B cell (primary cell): ENCODE measurements around the gene MZB1. TPM values are rescaled to one million over a fixed set of nuclear protein-coding genes. Genes with fewer than 3 reads are reported as not detected.

Source experiments
- ATAC-seq: fragments of 200-7000 bp; cut with Tn5 transposase; one replicate; pipeline ENCODE4 v1.10.0; 2021; ENCODE audit warnings: low read depth, mild to moderate bottlenecking, moderate number of reproducible peaks, moderate library complexity
- CTCF ChIA-PET: fragments of 350-600 bp; sonication (Branson Sonifier 250); formaldehyde crosslinking; loops from one replicate; lab custom pipeline; 2021; ENCODE audit warnings: antibody characterized with exemption, inconsistent platforms; lab: Charles Lee
- POLR2A ChIA-PET: fragments of 350-600 bp; sonication (Branson Sonifier 250); formaldehyde crosslinking; loops from one replicate; lab custom pipeline; 2021; ENCODE audit warnings: antibody characterized with exemption; lab: Charles Lee
- DNase-seq: peaks from one replicate; pipeline ENCODE4 v3.0.0; 2013
- H2AFZ ChIP-seq: 2 replicates; pipeline ENCODE4 v1.6.1; 2012; ENCODE audit warnings: mild to moderate bottlenecking, low read depth, low read length; ENCODE audit not compliant: insufficient read depth, poor library complexity, severe bottlenecking
- H3K27ac ChIP-seq, 2 donors: 1 replicate in 1 of 2; 2 replicates in 1 of 2; pipeline ENCODE4 v1.5.1; 2012 to 2013; ENCODE audit warnings: low read length in 2 of 2, mild to moderate bottlenecking in 2 of 2, moderate library complexity in 1 of 2
- H3K27me3 ChIP-seq, 4 experiments: fragments of 200-600 bp in 1 of 4; sonication (generic) in 1 of 4; replicated peaks in 1 of 4; 1 replicate in 2 of 4; 2 replicates in 2 of 4; pipeline versions ENCODE4 v1.6.1 to v1.7.0; 2013 to 2016; ENCODE audit warnings: low read length in 3 of 4, mild to moderate bottlenecking in 2 of 4, mixed read lengths in 1 of 4, moderate library complexity in 1 of 4; ENCODE audit not compliant: insufficient read depth in 4 of 4, control insufficient read depth in 3 of 4; ENCODE audit errors: control extremely low read depth in 1 of 4
- H3K36me3 ChIP-seq, 2 experiments: replicated peaks in 1 of 2; 1 replicate in 1 of 2; 2 replicates in 1 of 2; pipeline versions ENCODE4 v1.6.1 to v1.7.1; 2013; ENCODE audit warnings: low read length in 1 of 2; ENCODE audit not compliant: insufficient read depth in 2 of 2, control insufficient read depth in 1 of 2; ENCODE audit errors: control extremely low read depth in 1 of 2, extremely low read depth in 1 of 2
- H3K4me1 ChIP-seq, 2 donors: fragments of 200-600 bp in 1 of 2; sonication (generic) in 1 of 2; 1 replicate in 1 of 2; 2 replicates in 1 of 2; pipeline versions ENCODE4 v1.5.1 to v1.6.1; 2013 to 2017; ENCODE audit warnings: low read length in 2 of 2; ENCODE audit not compliant: control insufficient read depth in 2 of 2, insufficient read depth in 2 of 2
- H3K4me2 ChIP-seq: replicated peaks from 2 replicates; pipeline ENCODE3; 2012; ENCODE audit warnings: mild to moderate bottlenecking, low read depth, low read length; ENCODE audit not compliant: poor library complexity, severe bottlenecking
- H3K4me3 ChIP-seq, 5 experiments: fragments of 200-600 bp in 1 of 5; sonication (generic) in 1 of 5; 1 replicate in 3 of 5; 2 replicates in 2 of 5; pipeline versions ENCODE4 v1.5.1 to v1.7.0; 2011 to 2016; ENCODE audit warnings: low read length in 4 of 5, mild to moderate bottlenecking in 4 of 5, low read depth in 2 of 5, control low read depth in 1 of 5, moderate library complexity in 1 of 5; ENCODE audit not compliant: insufficient read depth in 1 of 5; ENCODE audit errors: control extremely low read depth in 1 of 5, extremely low read depth in 1 of 5
- H3K79me2 ChIP-seq: fragments of 200-600 bp; sonication (generic); one replicate; pipeline ENCODE4 v1.6.0; 2016; ENCODE audit warnings: low read length; ENCODE audit not compliant: control insufficient read depth, insufficient read depth
- H3K9ac ChIP-seq: fragments of 200-600 bp; sonication (generic); 2 replicates; pipeline ENCODE4 v1.6.1; 2017; ENCODE audit warnings: mild to moderate bottlenecking, low read length, moderate library complexity
- H3K9me3 ChIP-seq, 3 donors: one replicate each; pipeline versions ENCODE4 v1.6.1 to v1.7.1; 2013; ENCODE audit warnings: low read length in 2 of 3; ENCODE audit not compliant: control insufficient read depth in 2 of 3, insufficient read depth in 1 of 3; ENCODE audit errors: control extremely low read depth in 1 of 3
- H4K20me1 ChIP-seq: 2 replicates; pipeline ENCODE4 v1.6.0; 2012; ENCODE audit warnings: mild to moderate bottlenecking, low read length; ENCODE audit not compliant: insufficient read depth, control insufficient read depth, poor library complexity, severe bottlenecking
- H3K27ac Mint-ChIP-seq: one replicate; pipeline ENCODE4 v1.8.0; 2021; ENCODE audit warnings: mixed read lengths
- H3K27me3 Mint-ChIP-seq: one replicate; pipeline ENCODE4 v1.8.0; 2021; ENCODE audit warnings: mixed read lengths
- H3K4me1 Mint-ChIP-seq: one replicate; pipeline ENCODE4 v1.8.0; 2021; ENCODE audit warnings: mixed read lengths
- H3K4me3 Mint-ChIP-seq: one replicate; pipeline ENCODE4 v1.8.0; 2021; ENCODE audit warnings: mixed read lengths
- H3K9me3 Mint-ChIP-seq: one replicate; pipeline ENCODE4 v1.8.0; 2022; ENCODE audit warnings: mixed read lengths; ENCODE audit not compliant: insufficient read depth
- EZH2 ChIP-seq: IDR thresholded peaks from 2 replicates; pipeline ENCODE4 v1.6.1; 2012; ENCODE audit warnings: borderline replicate concordance, low read depth, mild to moderate bottlenecking, moderate library complexity, low read length; ENCODE audit not compliant: insufficient read depth, poor library complexity, severe bottlenecking
- WGBS: methylation state at CpG from one replicate; pipeline ENCODE4 v1.1.5; 2013; ENCODE audit warnings: missing lambda C conversion rate; ENCODE audit not compliant: insufficient coverage; 5-methylcytosine and 5-hydroxymethylcytosine counted together
- intact Hi-C: fragments of 100-400 bp; cut with micrococcal nuclease; formaldehyde crosslinking; loops from one replicate; pipeline ENCODE4 v1.10.0; 2022
- polyA plus RNA-seq: library from polyadenylated mRNA; depleted of rRNA; stranded (reverse); fragments of >200 nt; gene quantifications from 2 replicates; pipeline ENCODE4 v1.2.3, GENCODE V29; 2012
- total RNA-seq, 2 donors: library from RNA; stranded (reverse); fragments of 120-200 nt in 1 of 2; gene quantifications; 1 replicate in 1 of 2; 2 replicates in 1 of 2; pipeline versions ENCODE4 v1.2.3 to v1.2.4, GENCODE V29; 2013 to 2022
- TF ChIP-seq, protein P1 (sequence below): fragments of 200-600 bp; IDR thresholded peaks from one replicate; pipeline ENCODE4 v1.8.0; 2022; ENCODE audit warnings: antibody characterized with exemption, mild to moderate bottlenecking

The MZB1 gene
- total and polyA plus RNA-seq, 2 donors (not counting 1 experiment from before 2014, with no cell fraction given): 72.2 to 306 TPM

DNA sequence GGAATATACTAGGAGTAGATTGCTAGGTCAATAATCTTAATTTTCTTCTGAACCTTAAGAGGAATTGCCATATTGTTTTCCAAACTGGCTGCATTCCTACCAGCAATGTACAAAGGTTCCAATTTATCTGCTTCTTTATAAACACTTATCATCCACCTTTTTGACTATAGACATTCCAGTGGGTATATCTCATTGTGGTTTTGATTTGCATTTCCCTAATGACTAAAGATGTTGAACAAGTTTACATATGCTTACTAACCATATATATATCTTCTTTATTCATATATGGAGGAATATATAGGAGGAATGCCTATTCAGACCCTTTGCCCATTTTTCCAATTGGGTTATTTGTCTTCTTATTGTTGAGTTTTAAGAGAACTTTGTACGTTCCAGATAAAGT, 42.0 kb upstream of the MZB1 start:
- POLR2A ChIA-PET: interaction anchor here (0.7 kb wide), 1 partner anchor 479 kb away, joined by 3 read pairs; no protein-coding TSS in a partner anchor
- intact Hi-C loops: no loop called here
- Mint-ChIP-seq H3K27me3 (no peaks in the 10 kb centered on the region), H3K9me3 (no peaks in the 10 kb centered on the region), H3K27ac (no peak overlapping the region), H3K4me1 (no peaks in the 10 kb centered on the region), H3K4me3 (no peak overlapping the region)
- ATAC-seq (no peak), DNase-seq (no peak)
- Histone ChIP-seq H2AFZ (no peak overlapping the region), H3K79me2 (no peaks in the 10 kb centered on the region), H3K4me1 (no peaks in the 10 kb centered on the region), H3K4me2 (no peak overlapping the region), H4K20me1 (no peaks in the 10 kb centered on the region), H3K27ac (no peak overlapping the region), H3K4me3 (no peak overlapping the region), H3K9ac (no peak overlapping the region), H3K9me3 (no peaks in the 10 kb centered on the region), H3K27me3 (no peaks in the 10 kb centered on the region), H3K36me3 (peaks cover 0 to 2% of the 10 kb centered on the region in 2 experiments)
- CTCF ChIA-PET: interaction anchor here (0.8 kb wide), 1 partner anchor 9 kb away, joined by 3 read pairs; no protein-coding TSS in a partner anchor
- WGBS: no CpG with 5 or more reads among the region's 1 CpG
- no peak for TF ChIP-seq EZH2
- TF ChIP-seq, protein P1, sequence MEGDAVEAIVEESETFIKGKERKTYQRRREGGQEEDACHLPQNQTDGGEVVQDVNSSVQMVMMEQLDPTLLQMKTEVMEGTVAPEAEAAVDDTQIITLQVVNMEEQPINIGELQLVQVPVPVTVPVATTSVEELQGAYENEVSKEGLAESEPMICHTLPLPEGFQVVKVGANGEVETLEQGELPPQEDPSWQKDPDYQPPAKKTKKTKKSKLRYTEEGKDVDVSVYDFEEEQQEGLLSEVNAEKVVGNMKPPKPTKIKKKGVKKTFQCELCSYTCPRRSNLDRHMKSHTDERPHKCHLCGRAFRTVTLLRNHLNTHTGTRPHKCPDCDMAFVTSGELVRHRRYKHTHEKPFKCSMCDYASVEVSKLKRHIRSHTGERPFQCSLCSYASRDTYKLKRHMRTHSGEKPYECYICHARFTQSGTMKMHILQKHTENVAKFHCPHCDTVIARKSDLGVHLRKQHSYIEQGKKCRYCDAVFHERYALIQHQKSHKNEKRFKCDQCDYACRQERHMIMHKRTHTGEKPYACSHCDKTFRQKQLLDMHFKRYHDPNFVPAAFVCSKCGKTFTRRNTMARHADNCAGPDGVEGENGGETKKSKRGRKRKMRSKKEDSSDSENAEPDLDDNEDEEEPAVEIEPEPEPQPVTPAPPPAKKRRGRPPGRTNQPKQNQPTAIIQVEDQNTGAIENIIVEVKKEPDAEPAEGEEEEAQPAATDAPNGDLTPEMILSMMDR: no peak

DNA sequence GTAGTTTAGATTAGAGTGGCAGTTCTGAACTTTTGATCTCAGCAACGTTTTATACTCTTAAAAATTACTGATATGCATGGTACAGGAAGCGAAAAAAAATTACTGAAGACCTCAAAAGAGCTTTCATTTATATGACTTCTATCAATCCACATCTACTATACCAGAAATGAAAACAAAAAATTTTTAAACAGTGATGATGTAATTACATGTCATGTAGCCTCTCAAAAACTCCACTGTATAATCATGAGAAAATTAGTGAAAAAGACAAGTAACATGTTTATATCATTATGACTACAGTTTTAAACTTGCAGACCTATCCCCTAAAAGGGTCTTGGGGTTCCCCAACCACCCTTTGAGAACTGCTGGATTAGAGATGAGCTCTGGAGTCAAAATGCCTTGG, 40.3 kb upstream of the MZB1 start:
- POLR2A ChIA-PET: no interaction called here
- intact Hi-C loops: no loop called here

More for the DNA sequence above, 40.3 kb upstream of the MZB1 start:
- H3K27ac ChIP-seq: no peak overlapping the region
- no peak overlapping the region for H2AFZ ChIP-seq
- H3K4me1 ChIP-seq: no peaks in the 10 kb centered on the region
- H3K4me2 ChIP-seq: no peak overlapping the region
- Mint-ChIP-seq H3K27me3 (no peaks in the 10 kb centered on the region), H3K4me3 (no peak overlapping the region), H3K27ac (no peak overlapping the region), H3K9me3 (no peaks in the 10 kb centered on the region), H3K4me1 (no peaks in the 10 kb centered on the region)
- CTCF ChIA-PET: interaction anchor here (1.0 to 1.3 kb wide), 3 partner anchors 9 to 335 kb away, joined by 3 to 5 read pairs (median 5); partner anchors contain the start of gene DNAJC18
- H3K79me2 ChIP-seq: no peaks in the 10 kb centered on the region
- DNase-seq (no peak), ATAC-seq (no peak)
- peaks cover 0 to 6% of the 10 kb centered on the region in 2 experiments for H3K36me3 ChIP-seq
- WGBS: no CpG with 5 or more reads among the region's 2 CpGs
- no peak overlapping the region for H3K4me3 ChIP-seq
- no peaks in the 10 kb centered on the region for H4K20me1 ChIP-seq
- no peak overlapping the region for H3K9ac ChIP-seq
- H3K27me3 ChIP-seq: no peaks in the 10 kb centered on the region
- no peaks in the 10 kb centered on the region for H3K9me3 ChIP-seq
- TF ChIP-seq, protein P1: no peak
- no peak for TF ChIP-seq EZH2
